H1 (cell line): ENCODE results near the gene ZNF750. TPM values are rescaled to one million over a fixed set of nuclear protein-coding genes. Genes with fewer than 3 reads are reported as not detected.

Experiments
- CTCF ChIA-PET: fragments of 300-600 bp; sonication (Branson Sonifier 250); formaldehyde crosslinking; loops from one replicate; lab custom pipeline; 2021; ENCODE audit not compliant: partially characterized antibody; lab: Charles Lee
- POLR2A ChIA-PET: fragments of 300-600 bp; sonication (Branson Sonifier 250); formaldehyde crosslinking; loops from one replicate; lab custom pipeline; 2021; ENCODE audit warnings: inconsistent platforms; ENCODE audit not compliant: partially characterized antibody; lab: Charles Lee
- DNase-seq, 2 experiments: peaks; one replicate each; pipeline versions ENCODE4 v3.0.0 to v3.0.0-alpha.2; 2010 to 2022; ENCODE audit warnings: low spot score in 2 of 2, low read depth in 1 of 2, mixed read lengths in 1 of 2
- FAIRE-seq: peaks from 2 replicates; lab custom pipeline; 2011; peaks lifted over from hg19 to GRCh38; lab: Jason Lieb, UNC
- H2AFZ ChIP-seq: 2 replicates; pipeline ENCODE4 v1.8.1; 2012; ENCODE audit warnings: low read length, inconsistent platforms
- H2AK5ac ChIP-seq: 2 replicates; pipeline ENCODE4 v1.6.1; 2013; ENCODE audit warnings: low read depth, low read length
- H2BK120ac ChIP-seq: replicated peaks from 2 replicates; pipeline ENCODE3; 2013; ENCODE audit warnings: low read depth, low read length, inconsistent platforms
- H2BK12ac ChIP-seq: 2 replicates; pipeline ENCODE4 v1.6.1; 2013; ENCODE audit warnings: low read depth, low read length
- H2BK15ac ChIP-seq: 2 replicates; pipeline ENCODE4 v1.6.1; 2013; ENCODE audit warnings: low read length
- H2BK20ac ChIP-seq: 2 replicates; pipeline ENCODE4 v1.6.1; 2013; ENCODE audit warnings: low read length
- H2BK5ac ChIP-seq: 2 replicates; pipeline ENCODE4 v1.6.1; 2013; ENCODE audit warnings: low read depth, low read length
- H3K14ac ChIP-seq: 2 replicates; pipeline ENCODE4 v1.6.1; 2013; ENCODE audit warnings: inconsistent platforms; ENCODE audit not compliant: insufficient read length
- H3K18ac ChIP-seq: 2 replicates; pipeline ENCODE4 v1.6.1; 2013; ENCODE audit warnings: low read length; ENCODE audit errors: extremely low read depth
- H3K23ac ChIP-seq: 2 replicates; pipeline ENCODE4 v1.6.1; 2013; ENCODE audit warnings: inconsistent platforms; ENCODE audit not compliant: insufficient read length
- H3K23me2 ChIP-seq: 2 replicates; pipeline ENCODE4 v1.6.1; 2013; ENCODE audit warnings: low read depth, low read length
- H3K27ac ChIP-seq: 2 replicates; pipeline ENCODE4 v1.6.1; 2011; ENCODE audit warnings: low read depth, low read length, inconsistent platforms
- H3K27me3 ChIP-seq, 4 experiments: replicated peaks in 1 of 4; 1 replicate in 1 of 4; 2 replicates in 3 of 4; pipeline versions ENCODE4 v1.6.1 to v1.8.1; 2011 to 2013; ENCODE audit warnings: low read length in 3 of 4, mild to moderate bottlenecking in 3 of 4, inconsistent platforms in 2 of 4, mixed read lengths in 2 of 4, moderate library complexity in 1 of 4; ENCODE audit not compliant: control insufficient read depth in 3 of 4, insufficient read depth in 3 of 4; ENCODE audit errors: extremely low read depth in 1 of 4
- H3K36me3 ChIP-seq, 4 experiments: 2 replicates each; pipeline versions ENCODE4 v1.6.1 to v1.8.1; 2011 to 2013; ENCODE audit warnings: mild to moderate bottlenecking in 4 of 4, low read length in 3 of 4, moderate library complexity in 2 of 4, control low read depth in 1 of 4, inconsistent platforms in 1 of 4; ENCODE audit not compliant: insufficient read depth in 4 of 4, control insufficient read depth in 2 of 4
- H3K4ac ChIP-seq: replicated peaks from 2 replicates; pipeline ENCODE3; 2013; ENCODE audit warnings: low read length, low read depth, mixed read lengths, inconsistent platforms; ENCODE audit not compliant: insufficient read length
- H3K4me1 ChIP-seq, 4 experiments: replicated peaks in 1 of 4; 1 replicate in 1 of 4; 2 replicates in 3 of 4; pipeline versions ENCODE4 v1.6.1 to v1.8.1; 2011 to 2013; ENCODE audit warnings: low read length in 3 of 4, inconsistent platforms in 2 of 4, mixed read lengths in 1 of 4; ENCODE audit not compliant: insufficient read depth in 4 of 4, control insufficient read depth in 3 of 4
- H3K4me2 ChIP-seq, 2 experiments: 2 replicates each; pipeline versions ENCODE4 v1.6.1 to v1.8.1; 2011 to 2013; ENCODE audit warnings: low read depth in 2 of 2, low read length in 2 of 2, control low read depth in 1 of 2, inconsistent platforms in 1 of 2, mild to moderate bottlenecking in 1 of 2; ENCODE audit not compliant: insufficient read depth in 1 of 2
- H3K4me3 ChIP-seq, 4 experiments: fragments of 200-600, 300-600 bp in 1 of 4; sonication (generic), shearing (Covaris generic), sonication (Bioruptor Twin) in 1 of 4; 2 replicates each; pipeline versions ENCODE4 v1.5.1 to v1.8.1; 2011 to 2016; ENCODE audit warnings: low read length in 4 of 4, low read depth in 3 of 4, control low read depth in 2 of 4, inconsistent platforms in 2 of 4, mild to moderate bottlenecking in 2 of 4, mixed read lengths in 1 of 4, moderate library complexity in 1 of 4; ENCODE audit not compliant: insufficient read depth in 2 of 4; ENCODE audit errors: extremely low read depth in 1 of 4
- H3K56ac ChIP-seq: replicated peaks from 2 replicates; pipeline ENCODE3; 2013; ENCODE audit warnings: low read depth, mild to moderate bottlenecking, mixed read lengths, low read length, inconsistent platforms; ENCODE audit not compliant: insufficient read length
- H3K79me1 ChIP-seq: 2 replicates; pipeline ENCODE4 v1.6.1; 2013; ENCODE audit warnings: low read depth, low read length, control low read depth
- H3K79me2 ChIP-seq, 2 experiments: 2 replicates each; pipeline versions ENCODE4 v1.6.1 to v1.8.1; 2012 to 2013; ENCODE audit warnings: low read length in 2 of 2, mild to moderate bottlenecking in 2 of 2, inconsistent platforms in 1 of 2; ENCODE audit not compliant: insufficient read depth in 2 of 2, control insufficient read depth in 1 of 2
- H3K9ac ChIP-seq, 4 experiments: replicated peaks in 1 of 4; 1 replicate in 1 of 4; 2 replicates in 3 of 4; pipeline versions ENCODE4 v1.6.1 to v1.8.1; 2011 to 2013; ENCODE audit warnings: low read depth in 3 of 4, low read length in 3 of 4, control low read depth in 2 of 4, mild to moderate bottlenecking in 2 of 4, moderate library complexity in 2 of 4, inconsistent platforms in 1 of 4; ENCODE audit errors: extremely low read depth in 1 of 4
- H3K9me3 ChIP-seq, 2 experiments: 2 replicates each; pipeline versions ENCODE4 v1.6.1 to v1.8.1; 2012 to 2013; ENCODE audit warnings: mild to moderate bottlenecking in 2 of 2, moderate library complexity in 2 of 2, control low read depth in 1 of 2, inconsistent platforms in 1 of 2, low read depth in 1 of 2, low read length in 1 of 2, mixed read lengths in 1 of 2; ENCODE audit not compliant: insufficient read depth in 2 of 2
- H4K20me1 ChIP-seq, 2 experiments: replicated peaks in 1 of 2; 2 replicates each; pipeline versions ENCODE3 to v1.8.1; 2011 to 2013; ENCODE audit warnings: inconsistent platforms in 2 of 2, low read length in 2 of 2, mild to moderate bottlenecking in 1 of 2; ENCODE audit not compliant: insufficient read depth in 2 of 2, control insufficient read depth in 1 of 2
- H4K5ac ChIP-seq: 2 replicates; pipeline ENCODE4 v1.6.1; 2013; ENCODE audit warnings: low read length, low read depth, mixed read lengths, inconsistent platforms; ENCODE audit not compliant: insufficient read length
- H4K8ac ChIP-seq: 2 replicates; pipeline ENCODE4 v1.8.0; 2013; ENCODE audit warnings: mild to moderate bottlenecking, moderate library complexity, low read length, inconsistent platforms; ENCODE audit not compliant: insufficient read depth; ENCODE audit errors: extremely low read depth
- H4K91ac ChIP-seq: replicated peaks from 2 replicates; pipeline ENCODE3; 2013; ENCODE audit warnings: low read length, mixed read lengths, inconsistent platforms; ENCODE audit not compliant: insufficient read length
- BACH1 ChIP-seq: IDR thresholded peaks from 2 replicates; pipeline ENCODE4 v1.6.1; 2012; ENCODE audit warnings: low read length, improper control_type of control experiment
- CREB1 ChIP-seq: IDR thresholded peaks from 2 replicates; pipeline ENCODE4 v1.6.1; 2012; ENCODE audit warnings: inconsistent platforms
- EGR1 ChIP-seq: IDR thresholded peaks from 2 replicates; pipeline ENCODE4 v1.6.1; 2011; ENCODE audit warnings: low read depth, low read length, borderline replicate concordance
- HDAC2 ChIP-seq, 2 experiments: fragments of 300-600 bp in 1 of 2; sonication (generic) in 1 of 2; IDR thresholded peaks; 2 replicates each; pipeline ENCODE4 v1.6.1; 2011 to 2012; ENCODE audit warnings: low read depth in 2 of 2, low read length in 2 of 2, mild to moderate bottlenecking in 2 of 2, moderate library complexity in 2 of 2, borderline replicate concordance in 1 of 2, inconsistent platforms in 1 of 2
- KDM1A ChIP-seq: fragments of 200-600, 300-600 bp; sonication (generic); IDR thresholded peaks from 2 replicates; pipeline ENCODE4 v1.7.1; 2016; ENCODE audit warnings: mild to moderate bottlenecking, low read length, borderline replicate concordance
- POLR2AphosphoS5 ChIP-seq: IDR thresholded peaks from 2 replicates; pipeline ENCODE4 v1.6.1; 2011; ENCODE audit warnings: low read depth, low read length
- POU5F1 ChIP-seq: IDR thresholded peaks from 2 replicates; pipeline ENCODE4 v1.6.1; 2011; ENCODE audit warnings: low read depth, mild to moderate bottlenecking, low read length, moderate library complexity
- RXRA ChIP-seq: IDR thresholded peaks from 2 replicates; pipeline ENCODE4 v1.6.1; 2011; ENCODE audit warnings: low read depth, mild to moderate bottlenecking, low read length, moderate library complexity; ENCODE audit not compliant: insufficient read depth
- WGBS, 2 experiments: shearing (Covaris generic) in 1 of 2; methylation state at CpG; one replicate each; pipeline versions ENCODE4 v1.1.6 to v1.1.7; 2013 to 2015; ENCODE audit warnings: low lambda C conversion rate in 2 of 2, mixed read lengths in 2 of 2, inconsistent platforms in 1 of 2, low coverage in 1 of 2, missing lambda C conversion rate in 1 of 2; ENCODE audit not compliant: insufficient replicate concordance in 2 of 2, insufficient coverage in 1 of 2, insufficient read length in 1 of 2; ENCODE audit errors: extremely low coverage in 1 of 2, missing lambda C conversion rate in 1 of 2; 5-methylcytosine and 5-hydroxymethylcytosine counted together
- polyA plus RNA-seq, 7 experiments: library from polyadenylated mRNA; depleted of rRNA in 3 of 7; stranded (reverse) in 5 of 7; unstranded in 2 of 7; fragments of >200 nt in 5 of 7; fragments of 200-250 nt in 2 of 7; gene quantifications; 1 replicate in 5 of 7; 2 replicates in 1 of 7; 4 replicates in 1 of 7; pipeline versions ENCODE4 v1.2.1 to v1.2.3, GENCODE V29; 2011 to 2013; ENCODE audit warnings: missing spikeins in 2 of 7, mixed read lengths in 2 of 7
- total RNA-seq: library from RNA; stranded (reverse); fragmentation: NEBNext Ultra II Directional; extraction: Animal tissue kit (Norgen Biotek cat#: 25700); gene quantifications from 2 replicates; pipeline ENCODE4 v1.2.1, GENCODE V29; 2021
- TF ChIP-seq, protein P1 (sequence below): IDR thresholded peaks from 2 replicates; pipeline ENCODE4 v1.6.1; 2012; ENCODE audit warnings: low read length, inconsistent platforms

Gene ZNF750
- total and polyA plus RNA-seq, 2 of the 8 experiments (the other 6 are each of a cell fraction or from before 2014, with no cell fraction given) = not detected

DNA sequence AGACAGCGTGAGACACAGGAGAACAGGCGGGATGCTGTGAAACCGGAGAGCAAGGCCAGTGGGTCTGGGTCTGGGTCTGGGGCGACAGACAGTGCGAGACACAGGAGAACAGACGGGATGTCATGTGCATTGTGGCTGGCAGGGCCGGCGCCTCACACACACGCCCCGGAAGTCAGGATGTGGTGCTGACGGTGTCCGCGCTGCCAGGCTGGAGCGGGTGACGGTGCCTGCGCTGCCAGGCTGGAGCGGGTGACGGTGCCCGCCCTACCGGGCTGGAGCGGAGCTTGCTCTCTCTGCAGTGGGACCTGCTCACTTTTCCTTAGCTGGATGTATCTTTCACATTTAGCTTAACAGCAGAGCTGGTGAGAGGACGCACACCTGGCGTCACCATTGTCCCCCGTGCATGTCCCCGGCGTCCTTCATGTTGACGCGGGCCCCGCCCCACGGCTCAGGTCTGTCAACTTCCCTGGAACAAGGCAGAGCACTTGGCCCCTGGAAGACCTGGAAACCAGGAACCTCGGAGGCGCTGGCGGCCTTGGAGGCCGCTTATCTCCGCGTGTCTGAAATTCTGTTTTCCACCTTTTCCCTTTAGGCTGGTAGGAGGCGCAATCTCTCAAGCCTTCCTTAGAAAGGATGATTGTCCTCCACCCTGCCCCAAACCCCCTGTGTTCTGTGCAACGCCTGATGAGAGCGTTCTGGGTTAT is 43.0 kb upstream of the ZNF750 start:
- ChIA-PET CTCF (interaction anchor here (0.6 to 1.7 kb wide), 5 partner anchors 15 to 471 kb away, joined by 3 to 5 read pairs (median 4); no protein-coding TSS in a partner anchor), POLR2A (no interaction called here)
- H3K79me2 ChIP-seq = peaks cover 0 to 32% of the 10 kb centered on the region in 2 experiments; a peak in 2 of 4 replicates
- peaks cover 0 to 3% (median under 1%) of the 10 kb centered on the region in 4 experiments; a peak in 2 of 7 replicates for H3K4me1 ChIP-seq
- no peak overlapping the region for H3K23ac ChIP-seq
- H3K36me3 ChIP-seq = peaks cover 0 to 2% (median 0%) of the 10 kb centered on the region in 4 experiments; a peak in 1 of 8 replicates
- no peak overlapping the region for H4K91ac ChIP-seq
- 90% methylated on average over 38 of the region's 39 CpGs; no CpG with 5 or more reads in 1 of the 2 experiments for WGBS, 2 experiments
- no peak overlapping the region for H2AFZ ChIP-seq
- no peaks in the 10 kb centered on the region for H3K27me3 ChIP-seq
- no peak overlapping the region for H3K4me3 ChIP-seq
- FAIRE-seq (no peak), DNase-seq (no peak)
- H3K23me2 ChIP-seq = no peaks in the 10 kb centered on the region
- H2BK15ac ChIP-seq = no peak overlapping the region
- H2AK5ac ChIP-seq = no peak overlapping the region
- H4K5ac ChIP-seq = no peak overlapping the region
- H3K18ac ChIP-seq = no peak overlapping the region
- no peak overlapping the region for H3K9ac ChIP-seq
- 0 out of 2 replicates have a peak overlapping the region, but pooled peaks have one; percentile 66 for H2BK5ac ChIP-seq
- H4K8ac ChIP-seq = peak overlapping the region; percentile 71; the same call in 1 of the 2 replicates
- H3K27ac ChIP-seq = no peak overlapping the region
- no peak overlapping the region for H3K56ac ChIP-seq
- no peak overlapping the region for H3K4me2 ChIP-seq
- no peaks in the 10 kb centered on the region for H3K9me3 ChIP-seq
- H3K14ac ChIP-seq = no peak overlapping the region
- peaks cover under 1 to 13% of the 10 kb centered on the region in 2 experiments for H4K20me1 ChIP-seq
- no peak overlapping the region for H3K4ac ChIP-seq
- TF ChIP-seq POLR2AphosphoS5 (no peak), HDAC2 (IDR thresholded peaks at IDR 0.05; ENCODE audit: borderline replicate concordance in 1 of 2, low read depth in 2 of 2, low read length in 2 of 2) (no peak), EGR1 (no peak), RXRA (no peak), POU5F1 (no peak), BACH1 (no peak), KDM1A (no peak), CREB1 (no peak)
- TF ChIP-seq, protein P1, sequence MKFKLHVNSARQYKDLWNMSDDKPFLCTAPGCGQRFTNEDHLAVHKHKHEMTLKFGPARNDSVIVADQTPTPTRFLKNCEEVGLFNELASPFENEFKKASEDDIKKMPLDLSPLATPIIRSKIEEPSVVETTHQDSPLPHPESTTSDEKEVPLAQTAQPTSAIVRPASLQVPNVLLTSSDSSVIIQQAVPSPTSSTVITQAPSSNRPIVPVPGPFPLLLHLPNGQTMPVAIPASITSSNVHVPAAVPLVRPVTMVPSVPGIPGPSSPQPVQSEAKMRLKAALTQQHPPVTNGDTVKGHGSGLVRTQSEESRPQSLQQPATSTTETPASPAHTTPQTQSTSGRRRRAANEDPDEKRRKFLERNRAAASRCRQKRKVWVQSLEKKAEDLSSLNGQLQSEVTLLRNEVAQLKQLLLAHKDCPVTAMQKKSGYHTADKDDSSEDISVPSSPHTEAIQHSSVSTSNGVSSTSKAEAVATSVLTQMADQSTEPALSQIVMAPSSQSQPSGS = no peak
- H2BK120ac ChIP-seq = no peak overlapping the region
- H2BK12ac ChIP-seq = no peak overlapping the region
- no peak overlapping the region for H2BK20ac ChIP-seq
- H3K79me1 ChIP-seq = peaks cover 23% of the 10 kb centered on the region
